T-helper 2 cell treated with Interferon-gamma antibody and Interleukin-4, amounts not matched to agents 5 μg/mL and 100 μg/mL, for 36 hours (primary cell): ENCODE data around the gene C20orf204.

ENCODE experiments used
- DNase-seq: peaks from one replicate; pipeline ENCODE4 v3.0.0; 2021; ENCODE audit warnings: low spot score
- H3K27ac Mint-ChIP-seq: one replicate; pipeline ENCODE4 v1.8.0; 2021; ENCODE audit warnings: mild to moderate bottlenecking, mixed read lengths
- H3K27me3 Mint-ChIP-seq: one replicate; pipeline ENCODE4 v1.8.0; 2021; ENCODE audit warnings: low read depth, mixed read lengths
- H3K36me3 Mint-ChIP-seq: one replicate; pipeline ENCODE4 v1.8.0; 2021; ENCODE audit warnings: low read depth, mixed read lengths
- H3K4me1 Mint-ChIP-seq: one replicate; pipeline ENCODE4 v1.8.0; 2021; ENCODE audit warnings: low read depth, mixed read lengths
- H3K4me3 Mint-ChIP-seq: one replicate; pipeline ENCODE4 v1.8.0; 2022; ENCODE audit warnings: mild to moderate bottlenecking, moderate library complexity, mixed read lengths
- H3K9me3 Mint-ChIP-seq: one replicate; pipeline ENCODE4 v1.8.0; 2021; ENCODE audit warnings: mixed read lengths

C20orf204 gene

GRCh38 chr20:64052987-64053840 is 17.2 kb downstream of the C20orf204 start:
- Mint-ChIP-seq H3K27me3 (peaks cover 18% of the 10 kb centered on the region), H3K4me3 (no peak overlapping the region), H3K27ac (peak overlapping the region; percentile 19), H3K9me3 (no peaks in the 10 kb centered on the region), H3K4me1 (peaks cover 10% of the 10 kb centered on the region), H3K36me3 (no peaks in the 10 kb centered on the region)
- no peak for DNase-seq

DNA sequence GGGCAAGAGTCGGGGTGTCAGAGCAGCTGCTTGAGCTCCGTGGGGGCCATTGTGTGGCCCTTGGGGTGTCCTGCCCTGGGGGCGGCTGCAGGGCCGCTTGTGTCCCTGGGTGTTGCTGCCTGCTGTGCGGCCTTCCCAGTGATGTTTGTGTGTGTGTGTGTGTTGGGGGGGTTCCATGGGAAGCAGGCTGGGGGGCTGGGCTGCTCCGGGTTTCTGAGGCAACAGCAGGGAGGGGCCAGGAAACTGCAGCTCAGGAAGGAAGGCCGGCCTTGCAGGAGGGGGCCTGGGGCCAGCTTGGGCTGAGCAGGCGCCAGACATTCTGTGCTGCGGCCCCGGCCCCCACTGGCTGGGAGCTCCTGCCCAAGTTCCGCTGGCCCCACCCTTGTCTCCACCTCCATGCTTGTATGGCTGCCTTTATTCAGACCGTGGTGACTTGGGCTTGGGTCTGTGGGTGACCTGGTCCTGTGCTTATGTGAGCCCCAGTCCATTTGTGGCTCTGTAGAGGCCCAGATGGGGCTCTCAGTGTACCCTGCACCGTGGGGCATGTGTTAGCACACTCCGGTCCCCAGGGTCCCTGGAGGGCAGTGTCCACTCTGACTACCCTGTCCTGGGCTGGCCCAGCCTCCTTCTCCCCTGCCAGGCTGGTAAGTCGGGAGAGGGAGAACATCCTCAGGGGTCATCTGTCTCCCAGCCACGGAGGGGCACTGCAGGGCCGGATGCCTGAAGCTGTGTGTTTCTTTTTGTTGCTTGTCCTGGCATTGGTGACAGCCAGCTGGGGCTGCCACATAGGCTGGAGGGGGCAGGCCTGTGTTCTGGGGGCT is 18.1 kb downstream of the C20orf204 start:
- no peak for DNase-seq
- Mint-ChIP-seq H3K4me1 (peaks cover 11% of the 10 kb centered on the region), H3K4me3 (no peak overlapping the region), H3K27me3 (peaks cover 17% of the 10 kb centered on the region), H3K27ac (no peak overlapping the region), H3K36me3 (no peaks in the 10 kb centered on the region), H3K9me3 (no peaks in the 10 kb centered on the region)

DNA sequence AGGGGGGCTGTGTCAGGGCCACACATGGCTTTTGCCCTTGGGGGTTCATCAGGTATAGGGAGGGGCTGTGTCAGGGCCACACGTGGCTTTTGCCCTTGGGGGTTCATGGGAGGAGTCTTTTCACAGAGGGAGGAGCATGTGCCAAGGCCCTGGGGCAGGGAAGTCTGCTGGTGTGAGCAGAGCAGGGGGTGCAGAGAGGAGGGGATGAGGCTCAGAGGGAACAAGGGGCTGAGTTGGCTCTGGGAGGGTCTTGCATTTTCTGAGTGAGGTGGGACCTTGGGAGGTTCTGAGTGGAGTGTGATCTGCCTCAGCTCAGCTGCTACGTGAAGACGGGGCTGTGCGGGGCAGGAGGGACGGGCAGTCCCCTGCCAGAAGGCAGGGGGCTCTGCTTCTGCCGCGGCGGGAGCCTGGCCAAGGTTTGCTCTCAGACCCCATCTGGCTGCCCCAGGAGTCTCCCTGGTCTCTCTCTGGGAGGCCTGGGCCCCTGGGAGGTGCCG is 19.5 kb downstream of the C20orf204 start:
- H3K36me3 Mint-ChIP-seq: no peaks in the 10 kb centered on the region
- H3K4me3 Mint-ChIP-seq: no peak overlapping the region
- H3K27ac Mint-ChIP-seq: peak overlapping the region; percentile 41
- H3K27me3 Mint-ChIP-seq: peaks cover 12% of the 10 kb centered on the region
- DNase-seq: no peak
- no peaks in the 10 kb centered on the region for H3K9me3 Mint-ChIP-seq
- H3K4me1 Mint-ChIP-seq: peaks cover 13% of the 10 kb centered on the region

DNA sequence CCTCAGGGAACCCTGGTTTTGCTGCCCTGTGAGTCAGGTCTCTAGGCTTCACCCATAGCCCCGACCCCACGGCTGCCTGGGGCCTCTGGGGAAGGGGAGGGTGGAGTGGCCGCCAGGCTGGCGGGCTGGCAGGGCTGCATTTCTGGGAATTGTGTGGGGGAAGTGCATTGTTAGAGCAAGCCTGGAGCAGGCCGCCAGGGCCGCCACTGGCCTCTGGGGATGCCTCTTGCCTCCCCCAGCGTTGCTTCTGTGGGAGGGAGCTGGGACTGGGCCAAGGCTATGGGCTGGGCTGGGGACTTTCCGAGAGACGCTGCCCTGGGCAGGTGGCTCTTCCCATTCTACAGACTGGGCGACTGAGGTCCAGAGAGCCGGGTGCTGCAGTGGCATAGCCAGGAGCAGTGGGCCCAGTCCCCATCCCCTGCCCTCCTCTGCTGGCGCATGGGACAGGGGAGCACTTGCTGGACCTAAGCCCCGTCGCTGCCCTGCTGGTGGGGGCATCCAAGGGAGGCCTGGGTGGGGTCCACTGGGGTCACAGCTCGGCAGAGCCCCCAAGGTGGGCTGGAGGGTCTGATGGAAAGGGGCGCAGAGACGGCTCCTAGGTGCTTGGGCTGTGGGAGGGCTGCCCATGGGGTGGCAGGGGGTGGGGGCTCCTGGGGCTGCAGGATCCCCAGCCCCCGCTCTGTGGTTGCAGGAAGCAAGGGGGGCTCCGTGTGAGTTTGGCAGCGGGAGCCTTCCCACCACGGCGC is 20.1 kb downstream of the C20orf204 start:
- Mint-ChIP-seq H3K36me3 (no peaks in the 10 kb centered on the region), H3K27ac (no peak overlapping the region), H3K27me3 (peaks cover 6% of the 10 kb centered on the region), H3K4me3 (no peak overlapping the region), H3K4me1 (peaks cover 13% of the 10 kb centered on the region), H3K9me3 (no peaks in the 10 kb centered on the region)
- no peak for DNase-seq

DNA sequence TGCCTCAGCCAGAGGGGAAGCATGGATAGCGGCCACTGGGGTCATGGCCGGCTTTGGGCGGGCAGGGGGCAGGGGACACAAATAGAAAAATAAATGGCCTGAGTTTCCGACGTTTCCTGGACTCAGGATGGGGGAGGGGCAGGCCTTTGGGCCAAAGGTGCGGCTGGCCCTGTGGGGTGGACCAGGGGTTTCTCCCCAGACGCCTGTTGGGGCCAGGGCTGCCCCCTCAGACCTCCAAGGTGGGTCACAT is 20.6 kb downstream of the C20orf204 start:
- H3K36me3 Mint-ChIP-seq: no peaks in the 10 kb centered on the region
- peaks cover 5% of the 10 kb centered on the region for H3K27me3 Mint-ChIP-seq
- DNase-seq: no peak
- no peaks in the 10 kb centered on the region for H3K9me3 Mint-ChIP-seq
- no peak overlapping the region for H3K4me3 Mint-ChIP-seq
- peaks cover 13% of the 10 kb centered on the region for H3K4me1 Mint-ChIP-seq
- H3K27ac Mint-ChIP-seq: no peak overlapping the region

- DNase-seq: no peak
- Mint-ChIP-seq H3K36me3 (no peaks in the 10 kb centered on the region), H3K27me3 (peaks cover under 1% of the 10 kb centered on the region), H3K4me1 (peaks cover 13% of the 10 kb centered on the region), H3K9me3 (no peaks in the 10 kb centered on the region), H3K27ac (peak overlapping the region; percentile 70), H3K4me3 (peak overlapping the region; percentile 81)
Observed at GRCh38 chr20:64056889-64057627, 21.1 kb downstream of the C20orf204 start.

DNA sequence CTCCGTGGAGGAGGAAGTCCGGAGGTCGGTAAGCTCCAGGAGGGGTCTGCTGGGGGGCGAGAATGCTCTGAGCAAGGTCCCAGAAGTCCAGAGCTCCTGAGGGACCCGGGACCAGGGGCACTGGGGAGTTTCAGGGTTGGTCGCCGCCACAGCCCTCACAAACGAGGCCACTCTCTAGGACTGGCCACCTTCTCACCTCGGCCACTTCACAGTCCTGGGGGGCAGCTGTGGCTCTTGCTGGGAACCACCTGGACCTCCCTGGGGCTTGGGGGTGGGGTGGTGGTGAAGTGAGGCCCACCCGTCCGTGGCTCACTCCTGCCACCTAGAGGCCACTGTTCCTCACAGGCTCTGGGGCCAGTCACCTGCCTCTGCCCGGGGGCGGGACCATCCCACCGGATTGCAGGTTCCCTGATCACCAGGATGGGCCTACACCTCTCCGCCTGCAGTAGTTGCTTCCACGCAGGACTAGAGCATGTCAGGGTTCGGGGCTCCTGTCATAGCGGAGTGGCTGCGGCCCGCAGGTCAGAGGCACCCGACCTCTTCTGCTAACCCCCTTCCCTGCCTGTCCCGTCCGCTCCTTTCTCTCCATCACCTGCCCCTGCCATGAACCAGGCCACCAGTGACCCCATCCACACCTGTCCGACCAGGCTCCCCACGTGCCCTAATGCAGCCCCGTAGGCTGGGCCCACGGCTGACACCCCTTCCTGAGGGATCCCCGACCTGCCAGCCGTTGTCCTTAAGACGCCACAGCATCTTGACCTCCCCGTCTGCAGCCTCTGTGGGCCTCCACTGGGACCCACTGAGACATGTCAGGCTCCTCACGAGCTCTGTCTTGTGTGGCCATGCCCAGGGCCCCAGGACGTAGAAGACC is 21.9 kb downstream of the C20orf204 start:
- no peaks in the 10 kb centered on the region for H3K27me3 Mint-ChIP-seq
- H3K9me3 Mint-ChIP-seq: no peaks in the 10 kb centered on the region
- H3K36me3 Mint-ChIP-seq: no peaks in the 10 kb centered on the region
- DNase-seq: peak; percentile 75
- H3K27ac Mint-ChIP-seq: peak overlapping the region; percentile 70
- H3K4me1 Mint-ChIP-seq: peaks cover 13% of the 10 kb centered on the region
- H3K4me3 Mint-ChIP-seq: peak overlapping the region; percentile 81

DNA sequence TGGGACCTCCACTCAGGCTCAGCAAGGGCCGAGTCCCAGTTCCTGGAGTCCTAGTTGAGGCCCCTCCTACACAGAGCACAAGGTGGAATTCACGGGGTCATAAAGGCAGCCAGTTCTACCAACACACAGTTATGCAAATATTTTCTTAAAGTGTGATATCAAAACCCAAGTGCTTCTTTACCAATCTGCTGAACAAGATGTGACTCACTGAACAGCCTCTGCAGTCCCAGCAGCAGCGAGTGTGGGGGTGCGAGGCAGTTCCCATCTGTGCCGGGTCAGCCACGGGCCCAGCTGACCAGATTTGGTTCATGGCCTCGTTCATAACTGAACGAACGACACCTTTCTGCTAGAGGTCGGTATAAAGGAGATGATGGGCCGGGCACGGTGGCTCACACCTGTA is 22.6 kb downstream of the C20orf204 start:
- H3K4me3 Mint-ChIP-seq: peak overlapping the region; percentile 81
- H3K9me3 Mint-ChIP-seq: no peaks in the 10 kb centered on the region
- no peaks in the 10 kb centered on the region for H3K36me3 Mint-ChIP-seq
- DNase-seq: no peak
- H3K4me1 Mint-ChIP-seq: peaks cover 13% of the 10 kb centered on the region
- no peaks in the 10 kb centered on the region for H3K27me3 Mint-ChIP-seq
- peak overlapping the region; percentile 4 for H3K27ac Mint-ChIP-seq

DNA sequence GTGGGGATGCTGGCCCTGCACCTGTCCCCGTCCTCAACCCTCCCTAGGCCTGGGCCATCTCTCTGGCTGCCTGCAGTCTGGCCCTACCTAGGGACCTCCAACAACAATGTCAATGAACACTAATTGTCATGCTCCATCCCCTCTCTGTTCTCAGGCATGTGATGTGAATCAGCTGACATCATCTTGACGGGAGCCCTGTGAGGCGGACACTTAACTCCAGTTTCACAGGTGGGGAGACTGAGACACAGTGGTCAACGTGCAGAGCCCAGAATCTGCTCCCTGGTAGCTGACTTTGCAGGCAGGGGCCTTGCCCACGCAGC is 26.3 kb downstream of the C20orf204 start:
- H3K9me3 Mint-ChIP-seq: no peaks in the 10 kb centered on the region
- H3K4me1 Mint-ChIP-seq: peaks cover 40% of the 10 kb centered on the region
- no peak for DNase-seq
- H3K27me3 Mint-ChIP-seq: no peaks in the 10 kb centered on the region
- H3K36me3 Mint-ChIP-seq: peaks cover 4% of the 10 kb centered on the region
- peak overlapping the region; percentile 89 for H3K4me3 Mint-ChIP-seq
- H3K27ac Mint-ChIP-seq: peak overlapping the region; percentile 10

DNA sequence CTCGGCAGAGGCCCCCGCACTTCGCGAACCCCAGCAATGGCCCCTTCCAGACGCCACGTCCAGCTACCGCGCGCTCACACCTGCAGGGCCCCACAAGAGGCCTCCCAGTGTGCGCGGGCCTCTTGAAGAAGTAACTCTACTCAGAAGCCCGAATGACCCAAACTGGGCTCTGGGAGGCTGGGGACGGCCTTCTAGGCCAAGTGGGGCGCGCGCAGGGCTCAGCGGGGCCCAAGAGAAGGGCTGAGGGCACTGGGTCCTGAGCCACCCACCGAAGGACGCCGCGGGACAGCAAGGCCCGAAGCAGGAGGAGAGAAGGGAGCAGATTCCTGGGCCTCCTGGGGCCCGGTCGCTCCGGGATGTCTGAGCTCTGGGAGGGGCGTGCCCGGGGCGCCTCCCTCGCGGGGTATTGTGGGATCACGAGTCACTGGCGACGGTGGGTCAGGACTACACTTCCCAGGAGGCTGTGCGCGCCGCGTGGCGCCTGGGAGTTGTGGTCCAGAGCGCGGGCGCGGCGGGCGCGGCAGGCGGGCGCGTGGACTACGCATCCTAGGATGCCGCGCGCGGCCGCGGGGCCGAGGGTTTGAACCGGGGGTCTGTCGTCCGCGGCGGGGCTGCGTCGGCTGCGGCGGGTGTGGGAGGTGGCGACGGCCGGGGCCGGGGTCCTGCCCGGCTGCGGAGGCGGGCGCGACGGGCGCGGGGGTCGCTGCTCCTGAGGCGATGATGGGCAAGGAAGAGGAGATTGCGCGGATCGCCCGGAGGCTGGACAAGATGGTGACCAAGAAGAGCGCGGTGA is 26.8 kb downstream of the C20orf204 start, which contains the start of gene TCEA2:
TSS of gene TCEA2 (plus strand) at position 603 of the 793 bp plus-strand sequence. CDS start at position 718, 115 bp downstream.
- Mint-ChIP-seq H3K27ac (peak within 1 kb of the TSS; percentile 88), H3K4me1 (peaks cover 43% of the 10 kb centered on the region), H3K9me3 (no peaks in the 10 kb centered on the region), H3K36me3 (peaks cover 4% of the 10 kb centered on the region), H3K27me3 (no peaks in the 10 kb centered on the region), H3K4me3 (peak within 1 kb of the TSS; percentile 89)
- DNase-seq: peak; percentile 96

DNA sequence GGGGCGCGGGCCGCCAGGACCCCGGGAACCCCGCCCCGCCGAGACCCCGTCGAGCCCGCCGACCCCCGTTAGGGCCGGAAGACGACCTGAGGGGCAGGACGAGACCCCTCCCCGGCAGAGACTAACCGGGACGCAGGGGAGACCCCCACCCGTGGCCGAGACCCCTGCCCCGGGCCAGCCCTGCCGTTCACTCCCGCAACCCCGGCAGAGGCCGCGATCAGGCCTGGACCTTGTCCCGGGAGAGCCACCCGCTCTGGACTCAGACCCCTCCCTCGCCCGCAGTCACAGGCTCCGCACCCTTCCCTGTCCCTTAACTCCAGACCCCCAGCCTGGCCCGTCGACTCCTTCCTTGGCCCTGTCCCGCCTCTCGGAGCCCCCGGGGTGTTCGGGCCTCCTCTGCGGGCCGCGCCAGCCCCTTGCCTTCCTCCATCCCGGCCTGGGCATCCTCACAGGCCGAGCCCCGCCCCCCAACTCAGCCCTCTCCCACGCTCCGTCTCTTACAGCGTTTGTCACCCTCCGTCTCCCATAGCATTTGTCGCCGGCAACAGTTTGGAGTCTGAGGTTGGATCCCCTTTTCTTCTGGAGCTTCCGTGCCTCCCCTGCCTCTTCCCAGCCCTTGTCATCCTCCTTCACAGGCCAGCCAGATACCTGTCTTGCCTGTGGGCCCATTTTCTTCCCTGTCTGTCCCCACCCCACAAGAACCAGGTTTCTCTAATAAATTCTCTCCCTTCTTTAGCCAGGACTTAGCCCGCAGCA is 27.6 kb downstream of the C20orf204 start:
- Mint-ChIP-seq H3K27ac (peak overlapping the region; percentile 88), H3K4me3 (peak overlapping the region; percentile 89), H3K27me3 (no peaks in the 10 kb centered on the region), H3K4me1 (peaks cover 44% of the 10 kb centered on the region), H3K9me3 (no peaks in the 10 kb centered on the region), H3K36me3 (peaks cover 8% of the 10 kb centered on the region)
- DNase-seq: peak; percentile 60
